Endothelial cell (in vitro differentiated cells): ENCODE data around the gene FOXN4. TPM values are rescaled to one million over a fixed set of nuclear protein-coding genes. Genes with fewer than 3 reads are reported as not detected.

Experiments used
- DNase-seq: peaks from one replicate; pipeline ENCODE4 v3.0.0; 2021; ENCODE audit warnings: low spot score
- H3K27ac Mint-ChIP-seq: one replicate; pipeline ENCODE4 v1.8.0; 2021; ENCODE audit warnings: mixed read lengths, inconsistent platforms; ENCODE audit not compliant: unreplicated experiment
- H3K27me3 Mint-ChIP-seq: one replicate; pipeline ENCODE4 v1.8.0; 2021; ENCODE audit warnings: mild to moderate bottlenecking, moderate library complexity, mixed read lengths, inconsistent platforms; ENCODE audit not compliant: unreplicated experiment
- H3K36me3 Mint-ChIP-seq: one replicate; pipeline ENCODE4 v1.8.0; 2021; ENCODE audit warnings: mild to moderate bottlenecking, low read depth, mixed read lengths, inconsistent platforms; ENCODE audit not compliant: unreplicated experiment
- H3K4me1 Mint-ChIP-seq: one replicate; pipeline ENCODE4 v1.8.0; 2021; ENCODE audit warnings: mild to moderate bottlenecking, mixed read lengths, inconsistent platforms; ENCODE audit not compliant: unreplicated experiment
- H3K4me3 Mint-ChIP-seq: one replicate; pipeline ENCODE4 v1.8.0; 2021; ENCODE audit warnings: mild to moderate bottlenecking, mixed read lengths, inconsistent platforms; ENCODE audit not compliant: unreplicated experiment
- H3K9me3 Mint-ChIP-seq: one replicate; pipeline ENCODE4 v1.8.0; 2021; ENCODE audit warnings: mixed read lengths, inconsistent platforms; ENCODE audit not compliant: unreplicated experiment
- total RNA-seq: library from RNA; stranded (reverse); fragmentation: NEBNext Ultra II Directional; extraction: Animal tissue kit (Norgen Biotek cat#: 25700); gene quantifications from one replicate; pipeline ENCODE4 v1.2.1, GENCODE V29; 2021; ENCODE audit not compliant: unreplicated experiment
- TF ChIP-seq, protein P1 (sequence below): fragments of 200-600 bp; sonication (generic); IDR thresholded peaks from one replicate; pipeline ENCODE4 v1.5.0; 2021; ENCODE audit warnings: antibody characterized with exemption; ENCODE audit not compliant: unreplicated experiment

Gene FOXN4
- total RNA-seq, 1 donor from 2014 or later = not detected

DNA sequence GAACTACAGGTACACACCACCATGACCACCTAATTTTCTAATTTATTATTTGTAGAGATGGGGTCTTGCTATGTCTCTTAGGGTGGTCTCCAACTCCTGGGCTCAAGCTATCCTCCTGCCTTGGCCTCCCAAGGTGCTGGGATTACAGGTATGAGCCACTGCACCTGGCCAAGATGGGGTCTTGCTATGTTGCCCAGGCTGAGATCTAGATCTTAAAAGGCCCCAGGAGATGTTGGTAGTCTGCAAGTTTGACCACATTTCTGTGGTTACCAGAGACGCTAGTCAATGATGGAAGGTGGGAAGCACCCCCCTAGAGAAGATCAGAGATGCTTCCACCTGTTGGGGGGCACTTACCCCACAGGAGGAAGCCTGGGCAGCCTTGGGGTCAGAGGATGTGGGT is 34.7 kb downstream of the FOXN4 start:
- Mint-ChIP-seq H3K4me1 (no peaks in the 10 kb centered on the region), H3K36me3 (no peaks in the 10 kb centered on the region), H3K4me3 (no peak overlapping the region), H3K27me3 (no peaks in the 10 kb centered on the region), H3K27ac (no peak overlapping the region), H3K9me3 (no peaks in the 10 kb centered on the region)
- no peak for DNase-seq
- TF ChIP-seq, protein P1, sequence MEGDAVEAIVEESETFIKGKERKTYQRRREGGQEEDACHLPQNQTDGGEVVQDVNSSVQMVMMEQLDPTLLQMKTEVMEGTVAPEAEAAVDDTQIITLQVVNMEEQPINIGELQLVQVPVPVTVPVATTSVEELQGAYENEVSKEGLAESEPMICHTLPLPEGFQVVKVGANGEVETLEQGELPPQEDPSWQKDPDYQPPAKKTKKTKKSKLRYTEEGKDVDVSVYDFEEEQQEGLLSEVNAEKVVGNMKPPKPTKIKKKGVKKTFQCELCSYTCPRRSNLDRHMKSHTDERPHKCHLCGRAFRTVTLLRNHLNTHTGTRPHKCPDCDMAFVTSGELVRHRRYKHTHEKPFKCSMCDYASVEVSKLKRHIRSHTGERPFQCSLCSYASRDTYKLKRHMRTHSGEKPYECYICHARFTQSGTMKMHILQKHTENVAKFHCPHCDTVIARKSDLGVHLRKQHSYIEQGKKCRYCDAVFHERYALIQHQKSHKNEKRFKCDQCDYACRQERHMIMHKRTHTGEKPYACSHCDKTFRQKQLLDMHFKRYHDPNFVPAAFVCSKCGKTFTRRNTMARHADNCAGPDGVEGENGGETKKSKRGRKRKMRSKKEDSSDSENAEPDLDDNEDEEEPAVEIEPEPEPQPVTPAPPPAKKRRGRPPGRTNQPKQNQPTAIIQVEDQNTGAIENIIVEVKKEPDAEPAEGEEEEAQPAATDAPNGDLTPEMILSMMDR = no peak

DNA sequence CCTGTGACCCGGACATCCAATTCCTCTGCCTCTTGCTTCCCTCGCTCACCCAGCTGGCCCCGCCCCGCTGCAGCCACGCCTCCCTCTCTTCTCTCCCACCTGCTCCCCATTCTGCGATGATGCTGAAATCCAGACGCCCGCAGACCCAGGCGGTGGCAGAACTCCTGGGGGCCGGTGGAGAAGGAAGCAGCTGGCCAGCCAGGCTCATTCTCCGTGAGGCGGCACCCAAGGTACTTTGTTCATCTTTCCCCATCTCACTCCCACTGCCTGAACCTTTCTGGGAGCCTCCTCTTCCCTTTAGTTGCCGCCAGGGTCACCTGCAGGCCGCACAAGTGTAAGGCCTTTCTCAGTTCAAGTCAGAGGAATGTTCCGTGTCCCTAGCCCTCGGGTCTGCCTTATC is 35.7 kb downstream of the FOXN4 start:
- H3K9me3 Mint-ChIP-seq = no peaks in the 10 kb centered on the region
- H3K4me3 Mint-ChIP-seq = no peak overlapping the region
- no peaks in the 10 kb centered on the region for H3K4me1 Mint-ChIP-seq
- H3K27me3 Mint-ChIP-seq = no peaks in the 10 kb centered on the region
- TF ChIP-seq, protein P1 = no peak
- DNase-seq = no peak
- H3K36me3 Mint-ChIP-seq = no peaks in the 10 kb centered on the region
- no peak overlapping the region for H3K27ac Mint-ChIP-seq

DNA sequence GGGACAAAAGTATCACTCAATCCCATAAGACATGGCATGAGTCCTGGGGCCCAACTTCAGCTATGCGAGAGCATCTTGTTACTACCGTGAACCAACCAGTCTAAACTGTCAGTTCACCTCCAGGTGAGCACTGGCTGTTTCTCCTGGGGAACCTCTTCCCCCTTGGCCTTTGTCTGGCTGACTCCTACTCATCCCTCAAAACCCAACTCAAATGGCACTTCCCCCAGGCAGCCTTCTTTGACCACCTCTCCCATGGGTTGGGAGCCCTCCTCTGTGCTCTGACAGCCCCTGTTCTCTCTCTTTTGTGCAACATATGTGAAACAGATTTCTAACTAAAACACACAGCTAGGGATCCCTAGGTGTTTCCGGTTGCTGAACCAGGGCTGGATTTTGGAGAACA is 37.7 kb downstream of the FOXN4 start:
- no peak overlapping the region for H3K4me3 Mint-ChIP-seq
- no peaks in the 10 kb centered on the region for H3K4me1 Mint-ChIP-seq
- no peak for DNase-seq
- H3K27me3 Mint-ChIP-seq = no peaks in the 10 kb centered on the region
- TF ChIP-seq, protein P1 = no peak
- no peak overlapping the region for H3K27ac Mint-ChIP-seq
- no peaks in the 10 kb centered on the region for H3K9me3 Mint-ChIP-seq
- H3K36me3 Mint-ChIP-seq = no peaks in the 10 kb centered on the region

DNA sequence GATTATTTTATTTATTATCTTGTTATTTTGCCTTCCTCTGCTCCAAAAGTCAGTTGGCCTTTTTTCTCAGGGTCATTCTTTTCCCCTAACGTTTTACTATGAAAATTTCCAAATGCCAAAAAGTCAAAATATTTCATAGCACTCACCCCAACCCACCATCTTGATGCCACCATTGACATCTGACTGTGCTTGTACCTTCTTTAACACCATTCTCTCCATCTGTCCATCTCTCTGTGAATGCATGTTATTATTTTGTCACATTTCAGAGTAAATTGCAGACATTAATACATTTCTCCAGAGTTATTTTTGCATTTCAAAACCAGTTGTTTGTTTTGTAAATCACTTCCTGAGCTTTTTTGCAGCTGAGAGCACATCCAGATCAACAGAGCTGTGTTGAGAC is 38.6 kb downstream of the FOXN4 start:
- H3K4me1 Mint-ChIP-seq = no peaks in the 10 kb centered on the region
- TF ChIP-seq, protein P1 = no peak
- H3K27ac Mint-ChIP-seq = no peak overlapping the region
- no peaks in the 10 kb centered on the region for H3K36me3 Mint-ChIP-seq
- no peak overlapping the region for H3K4me3 Mint-ChIP-seq
- no peaks in the 10 kb centered on the region for H3K27me3 Mint-ChIP-seq
- no peaks in the 10 kb centered on the region for H3K9me3 Mint-ChIP-seq
- DNase-seq = no peak

DNA sequence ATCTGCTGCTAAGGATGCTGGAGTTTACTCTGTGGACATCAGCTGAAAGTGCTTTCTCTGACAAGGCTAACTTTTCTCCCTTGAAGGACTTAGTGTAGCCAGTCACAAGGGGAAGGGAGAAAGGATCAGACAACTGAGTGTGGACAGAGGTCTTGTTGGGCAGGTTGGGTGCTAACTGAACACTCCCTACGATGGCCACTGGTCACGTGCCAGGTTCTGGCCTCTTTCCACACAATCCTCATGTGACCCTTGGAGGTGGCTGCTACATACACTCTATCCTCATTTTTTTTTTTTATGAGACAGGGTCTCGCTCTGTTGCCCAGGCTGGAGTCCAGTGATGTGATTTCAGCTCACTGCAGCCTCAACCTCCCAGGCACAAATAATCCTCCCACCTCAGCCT is 39.7 kb downstream of the FOXN4 start:
- TF ChIP-seq, protein P1 = no peak
- Mint-ChIP-seq H3K27me3 (peaks cover 1% of the 10 kb centered on the region), H3K4me1 (no peaks in the 10 kb centered on the region), H3K4me3 (no peak overlapping the region), H3K27ac (no peak overlapping the region), H3K36me3 (no peaks in the 10 kb centered on the region), H3K9me3 (no peaks in the 10 kb centered on the region)
- DNase-seq = no peak
